SJSA1 (cell line): Measurements from ENCODE around the gene ZNF701. TPM values are rescaled to one million over a fixed set of nuclear protein-coding genes. Genes with fewer than 3 reads are reported as not detected.
"Not testable (repeated sequence)": the region's sequence is repeated elsewhere in the genome, so short reads cannot be mapped to it uniquely, and the experiment has no call there.

ENCODE experiments used
- DNase-seq, 2 experiments: peaks; one replicate each; pipeline ENCODE4 v3.0.0-alpha.2; 2015 to 2020; ENCODE audit warnings: low spot score in 2 of 2, low read depth in 1 of 2
- H3K27ac ChIP-seq: fragments of 250-450 bp; sonication (Bioruptor Pico); 2 replicates; pipeline ENCODE4 v1.5.1; 2020; ENCODE audit warnings: mild to moderate bottlenecking, moderate library complexity
- H3K27me3 ChIP-seq: fragments of 250-450 bp; sonication (Bioruptor Pico); replicated peaks from 2 replicates; pipeline ENCODE4 v1.5.1; 2020; ENCODE audit warnings: mild to moderate bottlenecking, moderate library complexity
- H3K36me3 ChIP-seq: fragments of 250-450 bp; sonication (Bioruptor Pico); 2 replicates; pipeline ENCODE4 v1.5.1; 2020; ENCODE audit warnings: mild to moderate bottlenecking
- H3K4me1 ChIP-seq: fragments of 250-450 bp; sonication (Bioruptor Pico); replicated peaks from 2 replicates; pipeline ENCODE4 v1.6.1; 2021; ENCODE audit warnings: mild to moderate bottlenecking
- H3K4me3 ChIP-seq: fragments of 250-450 bp; sonication (Bioruptor Pico); 2 replicates; pipeline ENCODE4 v1.5.1; 2020; ENCODE audit warnings: mild to moderate bottlenecking
- H3K9me3 ChIP-seq: fragments of 250-450 bp; sonication (Bioruptor Pico); replicated peaks from 2 replicates; pipeline ENCODE4 v1.5.1; 2020; ENCODE audit warnings: mild to moderate bottlenecking
- total RNA-seq: library from RNA; depleted of rRNA; stranded (reverse); fragments of >200 nt; shearing (Covaris generic); gene quantifications from 2 replicates; pipeline ENCODE4 v1.2.3, GENCODE V29; 2014; rRNA removed

ZNF701 gene
- total RNA-seq, 1 experiment from 2014 or later, result 8.7 TPM

- not testable (repeated sequence) for H3K27me3 ChIP-seq, H3K9me3 ChIP-seq, DNase-seq, H3K4me3 ChIP-seq, H3K27ac ChIP-seq, H3K4me1 ChIP-seq
- H3K36me3 ChIP-seq, result peaks cover 35% of the 10 kb centered on the region
These were observed 57.4 kb downstream of the ZNF701 start for GRCh38 chr19:52627441-52627840.

GRCh38 chr19:52635786-52636570 lies 65.9 kb downstream of the ZNF701 start:
- no peak for DNase-seq

More at GRCh38 chr19:52635786-52636570, 65.9 kb downstream of the ZNF701 start:
- no peak overlapping the region for H3K27ac ChIP-seq
- H3K36me3 ChIP-seq, result peaks cover 14% of the 10 kb centered on the region
- H3K9me3 ChIP-seq, result no peaks in the 10 kb centered on the region
- peaks cover 7% of the 10 kb centered on the region for H3K4me1 ChIP-seq
- H3K4me3 ChIP-seq, result no peak overlapping the region
- H3K27me3 ChIP-seq, result no peaks in the 10 kb centered on the region

Other genes with a start within 250 kb of the ZNF701 start
- 1.6 and 2.5 TPM in 2 replicates for gene ZNF610, start 234.0 kb upstream of the ZNF701 start, total RNA-seq
- gene ZNF880, start 200.4 kb upstream of the ZNF701 start, total RNA-seq, result 7.7 and 8.7 TPM in 2 replicates
- 8.6 and 12.6 TPM in 2 replicates for gene ZNF528, start 172.4 kb upstream of the ZNF701 start, total RNA-seq
- not detected in 2 replicates for gene ZNF534, start 141.1 kb upstream of the ZNF701 start, total RNA-seq
- gene ZNF578, start 116.7 kb upstream of the ZNF701 start, total RNA-seq, result 0.58 TPM in 1 of 2 replicates, not detected in the other
- 5.9 and 12.8 TPM in 2 replicates for gene ZNF808, start 42.6 kb upstream of the ZNF701 start, total RNA-seq
- gene ZNF83, start 68.1 kb downstream of the ZNF701 start, total RNA-seq, result 22.4 and 37.7 TPM in 2 replicates
- gene ZNF611, start 164.8 kb downstream of the ZNF701 start, total RNA-seq, result 14.1 and 15.4 TPM in 2 replicates
- gene ZNF600, start 216.5 kb downstream of the ZNF701 start, total RNA-seq, result 2.1 and 2.9 TPM in 2 replicates